BJ (cell line): ENCODE data around the gene SLC38A10. TPM values are rescaled to one million over a fixed set of nuclear protein-coding genes. Genes with fewer than 3 reads are reported as not detected.

Experiments used
- CTCF ChIA-PET: fragments of 350-600 bp; formaldehyde crosslinking; extraction: SDS; loops from one replicate; lab custom pipeline; 2021; ENCODE audit warnings: antibody characterized with exemption, inconsistent platforms; lab: Yijun Ruan, JAX
- POLR2A ChIA-PET: fragments of 300-600 bp; sonication (Branson Sonifier 250); formaldehyde crosslinking; extraction: SDS; loops from one replicate; lab custom pipeline; 2021; ENCODE audit warnings: antibody characterized with exemption; lab: Charles Lee
- DNase-seq: peaks from one replicate; pipeline ENCODE4 v3.0.0-alpha.2; 2011; ENCODE audit warnings: low read depth
- H3K27me3 ChIP-seq: 2 replicates; pipeline ENCODE4 v1.6.0; 2011; ENCODE audit warnings: low read length; ENCODE audit not compliant: control insufficient read depth, insufficient read depth
- H3K36me3 ChIP-seq: 2 replicates; pipeline ENCODE4 v1.5.1; 2011; ENCODE audit warnings: low read length; ENCODE audit not compliant: control insufficient read depth, insufficient read depth
- H3K4me3 ChIP-seq: 2 replicates; pipeline ENCODE4 v1.5.1; 2011; ENCODE audit warnings: low read depth, mild to moderate bottlenecking, control low read depth, low read length
- polyA plus RNA-seq: library from polyadenylated mRNA; depleted of rRNA; stranded (reverse); fragments of >200 nt; gene quantifications from 2 replicates; pipeline ENCODE4 v1.2.3, GENCODE V29; 2011
- TF ChIP-seq, protein P1 (sequence below): IDR thresholded peaks from 2 replicates; pipeline ENCODE4 v1.5.1; 2011; ENCODE audit warnings: low read depth, mild to moderate bottlenecking, control low read depth, inconsistent platforms, low read length, moderate library complexity; ENCODE audit not compliant: insufficient read depth

Gene SLC38A10
- polyA plus RNA-seq, 1 experiment: 55.4 TPM

DNA sequence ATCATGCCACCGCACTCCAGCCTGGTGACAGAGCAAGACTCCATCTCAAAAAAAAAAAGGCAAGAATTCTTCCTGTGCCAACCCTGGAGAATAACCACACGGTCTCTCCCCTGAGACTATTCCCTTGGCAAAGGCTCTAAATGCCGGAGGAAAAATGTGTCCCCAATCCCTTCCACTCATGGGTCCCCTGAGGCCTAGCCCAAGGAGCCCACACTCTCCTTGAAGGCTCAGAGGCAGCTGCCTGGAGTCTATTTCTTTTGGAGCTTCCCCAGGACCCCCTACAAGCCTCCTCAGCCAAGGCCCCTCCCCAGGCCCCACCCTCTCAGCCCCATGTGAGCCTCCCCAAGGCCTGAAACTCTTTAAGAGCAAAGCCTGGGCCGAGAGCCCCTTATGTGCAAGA is 88.9 kb downstream of the SLC38A10 start:
- POLR2A ChIA-PET: no interaction called here
- DNase-seq: no peak
- CTCF ChIA-PET: interaction anchor here (0.8 kb wide), 1 partner anchor 21 kb away, joined by 3 read pairs; no protein-coding TSS in a partner anchor

DNA sequence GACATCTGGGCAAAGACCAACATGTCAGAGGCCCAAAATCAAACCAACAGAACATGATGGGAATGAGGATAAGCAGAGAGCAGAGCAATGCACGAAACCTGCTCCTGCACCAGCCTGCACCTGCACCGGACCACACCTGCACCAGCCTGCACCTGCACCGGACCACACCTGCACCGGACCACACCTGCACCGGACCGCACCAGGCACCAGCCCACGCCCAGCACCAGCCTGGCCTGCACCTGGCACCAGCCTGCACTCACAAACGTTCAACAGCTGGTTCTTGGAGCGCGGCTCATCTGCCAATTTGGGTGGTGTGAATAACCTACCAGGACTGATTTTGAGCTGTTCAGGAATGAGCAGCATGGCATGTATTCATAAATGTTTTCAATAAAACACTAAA is 90.5 kb downstream of the SLC38A10 start:
- ChIA-PET POLR2A (no interaction called here), CTCF (interaction anchor here (1.6 kb wide), 1 partner anchor 62 kb away, joined by 5 read pairs; no protein-coding TSS in a partner anchor)
- TF ChIP-seq, protein P1, sequence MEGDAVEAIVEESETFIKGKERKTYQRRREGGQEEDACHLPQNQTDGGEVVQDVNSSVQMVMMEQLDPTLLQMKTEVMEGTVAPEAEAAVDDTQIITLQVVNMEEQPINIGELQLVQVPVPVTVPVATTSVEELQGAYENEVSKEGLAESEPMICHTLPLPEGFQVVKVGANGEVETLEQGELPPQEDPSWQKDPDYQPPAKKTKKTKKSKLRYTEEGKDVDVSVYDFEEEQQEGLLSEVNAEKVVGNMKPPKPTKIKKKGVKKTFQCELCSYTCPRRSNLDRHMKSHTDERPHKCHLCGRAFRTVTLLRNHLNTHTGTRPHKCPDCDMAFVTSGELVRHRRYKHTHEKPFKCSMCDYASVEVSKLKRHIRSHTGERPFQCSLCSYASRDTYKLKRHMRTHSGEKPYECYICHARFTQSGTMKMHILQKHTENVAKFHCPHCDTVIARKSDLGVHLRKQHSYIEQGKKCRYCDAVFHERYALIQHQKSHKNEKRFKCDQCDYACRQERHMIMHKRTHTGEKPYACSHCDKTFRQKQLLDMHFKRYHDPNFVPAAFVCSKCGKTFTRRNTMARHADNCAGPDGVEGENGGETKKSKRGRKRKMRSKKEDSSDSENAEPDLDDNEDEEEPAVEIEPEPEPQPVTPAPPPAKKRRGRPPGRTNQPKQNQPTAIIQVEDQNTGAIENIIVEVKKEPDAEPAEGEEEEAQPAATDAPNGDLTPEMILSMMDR: no peak
- Histone ChIP-seq H3K27me3 (no peaks in the 10 kb centered on the region), H3K4me3 (no peak overlapping the region), H3K36me3 (no peaks in the 10 kb centered on the region; the same call in 1 of the 2 replicates)
- DNase-seq: no peak

More for the DNA sequence above, 88.9 kb downstream of the SLC38A10 start:
- TF ChIP-seq, protein P1: no peak
- H3K4me3 ChIP-seq: no peak overlapping the region
- no peaks in the 10 kb centered on the region for H3K27me3 ChIP-seq
- H3K36me3 ChIP-seq: no peaks in the 10 kb centered on the region; the same call in 1 of the 2 replicates

DNA sequence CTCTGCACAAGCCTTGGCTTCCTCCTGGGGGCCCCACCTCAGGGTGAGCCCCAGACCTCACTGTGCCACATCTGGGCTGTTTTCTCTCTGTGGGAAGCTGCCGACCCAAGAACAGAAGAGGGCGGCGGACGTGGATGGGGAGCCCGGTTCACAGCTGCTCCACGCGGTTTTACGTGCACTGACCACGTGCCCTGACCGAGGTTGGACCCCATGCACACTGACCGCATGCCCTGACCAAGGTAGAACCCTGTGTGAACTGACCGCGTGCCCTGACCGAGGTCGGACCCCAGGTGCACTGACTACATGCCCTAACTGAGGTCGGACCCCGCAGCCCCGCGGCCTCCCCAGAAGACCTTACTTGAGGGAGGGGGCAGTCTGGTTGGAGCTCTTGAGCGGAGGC is 92.0 kb downstream of the SLC38A10 start:
- POLR2A ChIA-PET: no interaction called here

DNA sequence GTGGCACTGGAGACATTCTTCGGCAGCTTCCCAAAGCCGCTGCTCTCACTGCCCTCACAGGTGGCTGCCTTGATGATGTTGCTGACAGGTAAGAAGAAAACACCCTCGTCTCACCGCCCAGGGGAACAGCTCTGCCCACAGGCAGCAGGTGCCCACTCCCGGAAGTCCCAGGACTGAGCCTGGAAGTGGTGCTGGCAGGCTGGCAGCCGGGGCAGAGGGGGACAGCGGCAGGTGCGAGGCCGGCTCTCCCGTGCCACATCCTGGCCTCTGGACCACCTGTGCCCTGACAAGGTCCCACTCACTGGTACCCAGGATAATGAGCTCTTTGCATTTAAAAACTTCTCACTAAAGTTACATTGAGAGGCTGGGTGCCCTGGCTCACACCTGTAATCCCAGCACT is 92.8 kb downstream of the SLC38A10 start:
- Histone ChIP-seq H3K4me3 (no peak overlapping the region), H3K36me3 (peaks cover 1% of the 10 kb centered on the region), H3K27me3 (no peaks in the 10 kb centered on the region)
- no peak for DNase-seq
- POLR2A ChIA-PET: no interaction called here
- TF ChIP-seq, protein P1: no peak
- CTCF ChIA-PET: interaction anchor here (4.1 kb wide), 1 partner anchor 59 kb away, joined by 26 read pairs; no protein-coding TSS in a partner anchor

More for the DNA sequence above, 92.0 kb downstream of the SLC38A10 start:
- no peaks in the 10 kb centered on the region for H3K27me3 ChIP-seq
- no peak for DNase-seq
- CTCF ChIA-PET: interaction anchor here (4.1 kb wide), 1 partner anchor 60 kb away, joined by 26 read pairs; no protein-coding TSS in a partner anchor
- H3K36me3 ChIP-seq: peaks cover under 1% of the 10 kb centered on the region
- TF ChIP-seq, protein P1: no peak
- H3K4me3 ChIP-seq: no peak overlapping the region

DNA sequence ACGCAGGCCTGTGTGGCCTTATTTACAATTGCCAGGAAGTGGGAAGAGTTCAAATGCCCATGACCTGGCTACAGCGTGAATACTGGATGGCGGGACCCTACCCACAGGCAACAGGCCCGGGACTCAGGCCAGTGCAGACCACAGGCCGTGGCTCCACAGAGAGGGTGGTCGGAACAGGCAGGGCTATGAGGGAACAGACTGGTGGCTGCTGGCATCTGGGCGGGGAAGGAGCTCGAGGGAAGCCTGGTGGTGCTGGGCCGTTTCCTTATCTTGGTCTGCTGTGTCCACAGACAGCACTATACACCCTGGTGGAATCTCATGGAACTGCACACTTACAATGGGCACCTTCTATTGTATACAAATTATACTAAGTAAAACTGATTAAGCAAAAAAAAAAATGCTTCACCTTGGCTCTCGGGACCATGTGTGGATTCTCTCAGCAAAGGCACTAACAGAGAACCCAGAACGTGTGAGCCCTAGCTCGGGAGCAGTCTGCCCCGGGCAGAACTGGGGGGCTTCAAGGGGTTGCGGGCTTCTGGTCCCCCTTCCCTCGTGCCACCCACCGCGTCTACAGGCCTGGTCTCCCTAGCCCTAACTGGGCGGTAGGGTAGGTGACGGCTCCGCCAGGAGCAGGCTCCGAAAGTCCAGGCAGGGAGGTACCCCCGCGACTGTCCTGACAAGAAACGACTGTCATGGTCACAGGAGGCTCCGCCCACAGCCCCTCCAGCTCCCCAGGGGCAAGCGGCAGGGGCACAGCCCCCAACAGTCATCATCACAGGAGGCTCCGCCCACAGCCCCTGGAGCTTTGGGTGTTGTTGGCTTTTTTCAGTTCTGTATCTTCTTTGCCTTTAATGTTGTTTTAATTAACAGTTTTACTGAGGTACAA is 94.2 kb downstream of the SLC38A10 start:
- ChIA-PET POLR2A (no interaction called here), CTCF (interaction anchor here (0.6 to 4.1 kb wide), 10 partner anchors 10 to 115 kb away, joined by 3 to 26 read pairs (median 5); no protein-coding TSS in a partner anchor)
- TF ChIP-seq, protein P1: peak; percentile 68
- DNase-seq: peak; percentile 3
- no peak overlapping the region for H3K4me3 ChIP-seq
- H3K27me3 ChIP-seq: no peaks in the 10 kb centered on the region
- peaks cover 4% of the 10 kb centered on the region for H3K36me3 ChIP-seq
